Endometrium (tissue), 2 donors: Measurements from ENCODE around the gene STRIT1.
"Not testable (repeated sequence)": the region's sequence is repeated elsewhere in the genome, so short reads cannot be mapped to it uniquely, and the experiment has no call there.

Experiments used
- FAIRE-seq: peaks from 2 replicates; lab custom pipeline; 2012; peaks lifted over from hg19 to GRCh38; lab: Jason Lieb, UNC
- donor health status: control.
- donor health status: control.

STRIT1 gene

DNA sequence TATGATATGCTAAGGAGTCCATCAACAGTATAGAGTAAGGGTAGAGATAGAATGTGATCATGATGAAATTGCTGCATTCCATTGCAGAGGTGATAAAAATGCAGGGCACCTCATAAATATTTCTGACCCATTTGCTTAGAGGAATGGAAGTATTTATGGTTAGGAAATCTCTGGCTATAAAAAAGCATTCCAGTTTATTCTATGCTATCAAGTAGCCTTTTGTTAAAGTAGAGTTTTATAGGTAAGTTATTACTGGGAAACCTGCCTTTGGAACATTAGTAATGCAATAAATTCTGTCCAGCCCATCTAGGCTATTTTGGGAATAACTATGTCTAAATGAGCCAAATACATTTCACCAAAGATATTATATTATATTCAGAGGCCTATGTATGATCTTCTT is 19.8 kb upstream of the STRIT1 start:
- no peak for FAIRE-seq

DNA sequence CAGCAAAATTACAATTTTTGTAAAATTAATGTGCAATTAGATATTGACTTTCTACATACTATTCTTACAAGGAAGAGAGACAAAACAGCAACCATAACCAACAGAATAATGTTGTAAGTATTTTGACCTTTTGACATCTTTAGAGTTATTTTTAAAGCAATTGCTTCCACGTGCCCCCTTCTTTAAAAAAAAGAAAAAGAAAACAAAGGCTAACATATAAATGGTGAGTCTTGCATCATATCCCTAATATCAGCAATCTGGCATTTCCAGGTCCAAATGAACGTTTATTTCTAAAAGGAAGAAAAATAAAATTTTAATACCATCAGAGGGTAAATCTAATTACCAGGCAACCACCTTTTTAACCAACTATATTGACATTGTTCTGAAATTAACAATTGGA is 19.3 kb upstream of the STRIT1 start:
- FAIRE-seq: no peak

DNA sequence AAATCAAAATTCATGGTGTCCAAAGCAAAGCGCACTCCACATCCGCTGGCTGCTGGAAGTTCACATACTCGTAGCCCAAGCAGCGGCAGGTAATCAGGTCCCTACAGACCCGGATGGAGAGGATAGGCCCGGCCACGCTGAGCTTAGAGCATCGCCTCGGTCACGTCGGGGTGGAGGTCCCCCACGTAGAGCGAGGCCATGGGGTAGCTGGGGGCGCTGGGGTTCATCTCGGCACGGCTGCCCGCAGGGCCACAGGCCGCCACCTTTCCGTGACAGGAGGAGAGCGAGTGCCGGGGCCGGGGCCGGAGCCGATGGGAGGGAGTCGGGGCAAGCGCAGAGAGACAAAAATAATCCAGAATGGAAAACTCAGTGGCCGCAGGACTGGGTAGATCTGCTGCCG is 16.1 kb upstream of the STRIT1 start:
- FAIRE-seq: no peak

DNA sequence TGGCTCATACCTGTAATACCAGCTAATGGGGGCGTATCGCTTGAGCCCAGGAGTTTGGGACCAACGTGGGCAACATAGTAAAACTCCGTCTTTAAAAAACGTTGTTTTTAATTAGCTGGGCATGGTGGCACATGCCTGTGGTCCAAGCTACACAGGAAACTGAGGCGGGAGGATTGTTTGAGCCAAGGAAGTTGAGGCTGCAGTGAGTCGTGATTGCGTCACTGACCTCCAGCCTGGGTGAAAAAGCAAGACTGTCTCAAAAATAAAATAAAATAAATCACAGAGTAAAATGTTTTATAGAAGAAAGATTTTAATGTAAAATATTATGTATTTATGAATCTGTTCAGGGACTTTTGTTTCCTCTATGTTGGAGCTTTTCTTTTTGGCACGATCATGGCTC is 15.3 kb upstream of the STRIT1 start:
- FAIRE-seq: no peak

DNA sequence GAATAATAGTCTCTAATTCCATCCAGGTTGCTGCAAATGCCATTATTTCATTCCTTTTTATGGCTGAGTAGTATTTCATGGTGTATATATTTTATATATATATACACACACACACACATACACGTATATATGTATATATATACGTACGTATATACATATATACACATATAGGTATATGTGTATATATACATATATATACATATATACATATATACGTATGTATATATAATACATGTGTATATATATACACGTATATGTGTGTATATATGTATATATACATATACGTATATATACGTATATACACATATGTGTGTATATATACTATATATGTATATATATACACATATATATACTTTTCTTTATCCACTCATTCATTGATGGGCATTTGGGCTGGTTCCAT is 13.7 kb upstream of the STRIT1 start:
- FAIRE-seq: peak; percentile 35

DNA sequence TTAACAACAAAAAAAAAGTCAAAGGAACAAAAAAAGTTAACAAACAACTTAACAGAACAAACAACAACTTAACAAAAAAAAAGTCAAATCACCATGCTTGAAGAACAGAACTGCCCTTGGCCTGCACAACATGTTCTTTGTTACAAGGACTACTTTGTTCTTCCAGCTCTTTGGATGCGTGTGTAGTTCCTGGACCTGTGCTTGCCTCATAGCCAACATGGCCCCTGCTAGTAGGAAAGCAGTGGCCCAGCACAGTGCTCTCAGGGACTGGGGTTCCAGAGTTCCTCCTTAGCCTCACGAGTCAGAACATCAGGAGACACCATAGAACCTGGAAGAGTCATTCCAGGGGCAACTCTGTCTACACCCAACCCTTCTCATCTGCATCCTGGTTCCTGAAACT is 10.9 kb upstream of the STRIT1 start:
- no peak for FAIRE-seq

DNA sequence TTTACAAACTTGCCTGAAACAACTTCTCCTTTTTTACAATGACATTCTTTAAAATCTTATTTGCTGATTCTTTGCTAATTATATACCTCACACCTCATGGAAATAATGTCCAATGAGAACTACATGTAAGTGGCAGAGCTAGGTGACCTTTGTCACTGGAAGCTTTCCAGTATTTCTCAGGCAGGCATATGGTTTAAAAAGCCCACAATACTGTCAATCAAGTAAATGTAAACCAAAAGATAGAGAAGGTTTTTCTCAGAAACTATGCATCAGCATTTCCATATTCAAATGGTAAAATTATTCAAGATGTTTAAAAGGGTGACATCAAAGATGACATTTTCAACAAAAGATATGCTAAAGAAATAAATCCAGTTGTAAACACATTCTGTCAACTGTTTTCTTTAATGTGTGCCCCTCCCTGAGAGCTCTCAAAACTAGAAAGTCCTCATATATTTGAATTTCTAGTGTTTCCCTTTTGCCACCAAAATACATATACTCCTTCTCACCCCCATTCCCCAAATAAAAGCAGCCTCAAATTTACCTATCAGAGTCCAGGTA is 10.1 kb upstream of the STRIT1 start:
- no peak for FAIRE-seq

DNA sequence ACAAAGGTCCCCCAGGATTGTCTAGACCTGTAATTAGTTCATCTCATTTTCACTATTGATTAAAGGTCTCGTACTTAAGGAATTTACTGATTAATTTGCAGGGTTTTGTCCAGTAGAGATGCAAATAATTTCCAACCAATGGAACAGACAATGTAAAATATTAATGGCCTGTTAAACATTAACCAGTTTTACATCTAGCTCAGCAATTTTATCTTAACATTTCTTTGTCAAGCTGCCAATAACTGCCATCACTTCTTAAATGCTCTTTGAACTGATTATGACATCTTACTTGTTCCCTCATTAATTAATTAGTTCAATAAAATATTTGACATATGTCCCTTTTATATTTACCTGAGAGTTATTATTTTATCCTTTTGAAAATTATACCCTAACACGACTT is 9.4 kb upstream of the STRIT1 start:
- peak; percentile 12 for FAIRE-seq

DNA sequence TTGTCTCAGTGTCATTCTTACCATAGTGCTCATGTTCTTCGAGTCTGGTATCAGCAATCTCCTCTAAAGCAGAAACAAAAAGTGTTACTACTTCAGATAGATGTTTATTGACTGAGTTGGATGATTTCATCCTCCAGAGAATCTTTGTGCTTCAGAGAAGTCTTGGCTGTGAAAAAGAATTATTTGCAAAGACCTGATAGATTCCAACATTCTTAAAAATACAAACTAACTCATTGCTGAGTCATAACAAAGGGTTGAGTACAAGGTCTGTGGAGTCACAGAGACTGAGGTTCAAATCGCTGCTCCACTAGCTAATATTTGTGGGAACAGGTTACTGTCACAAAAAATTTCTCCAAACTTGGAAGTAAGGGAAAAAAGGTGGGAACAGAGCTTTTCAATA is 9.0 kb upstream of the STRIT1 start:
- FAIRE-seq: no peak

DNA sequence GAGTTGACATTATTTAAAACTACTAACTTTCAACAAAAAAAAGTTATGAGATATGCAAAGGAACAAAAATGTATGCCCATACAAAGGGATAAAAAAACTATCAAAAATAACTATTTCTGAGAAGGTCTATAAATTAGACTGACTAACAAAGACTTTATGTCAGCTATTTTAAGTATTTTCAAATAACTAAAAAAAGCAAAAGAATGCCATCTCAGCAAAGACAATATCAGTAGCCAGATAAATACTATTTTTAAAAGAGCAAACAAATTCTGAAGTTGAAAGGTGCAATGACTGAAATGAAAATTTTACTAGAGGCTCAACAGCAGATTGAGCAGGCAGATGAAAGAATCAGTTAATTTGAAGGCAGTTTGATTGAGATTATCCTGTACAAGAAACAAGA is 3.6 kb upstream of the STRIT1 start:
- FAIRE-seq: no peak

DNA sequence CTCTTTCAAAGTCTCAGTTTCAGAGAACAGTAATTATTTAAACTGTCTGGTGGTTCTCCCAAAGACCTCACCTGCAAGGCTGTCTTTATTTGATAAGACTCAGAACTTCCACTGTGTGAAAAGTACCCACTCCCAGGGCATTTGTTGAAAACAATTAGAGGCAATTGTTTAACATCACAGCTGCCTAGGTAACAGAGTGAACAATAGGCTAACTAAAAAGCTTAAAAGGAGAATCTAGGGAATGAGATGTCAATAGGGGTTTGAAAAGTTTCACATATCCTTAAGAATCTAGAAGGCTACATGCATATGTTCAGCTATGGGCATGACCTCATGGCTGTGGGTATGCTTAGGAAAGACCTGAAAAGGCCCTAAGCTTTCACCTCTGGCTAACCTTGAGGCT is 2.9 kb upstream of the STRIT1 start:
- FAIRE-seq: no peak

DNA sequence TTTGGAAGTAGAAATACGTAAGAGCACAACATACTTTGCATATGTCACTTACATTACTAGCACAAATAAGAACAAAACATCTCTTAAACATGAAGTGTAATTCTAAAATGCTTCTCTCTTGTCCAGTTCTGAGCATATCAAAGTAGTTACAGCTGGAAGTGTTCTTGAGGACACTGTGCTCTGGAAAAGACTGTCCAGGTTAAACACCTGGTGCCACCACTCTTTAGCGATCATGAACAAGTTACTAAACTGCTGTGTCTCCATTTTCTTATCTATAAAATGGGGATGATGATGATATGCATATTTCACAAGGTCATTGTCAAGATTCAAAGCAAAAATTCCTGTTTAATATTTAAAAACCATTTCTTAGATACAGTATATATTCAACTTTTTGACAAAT is 790 bp downstream of the STRIT1 start:
- peak; percentile 21 for FAIRE-seq

DNA sequence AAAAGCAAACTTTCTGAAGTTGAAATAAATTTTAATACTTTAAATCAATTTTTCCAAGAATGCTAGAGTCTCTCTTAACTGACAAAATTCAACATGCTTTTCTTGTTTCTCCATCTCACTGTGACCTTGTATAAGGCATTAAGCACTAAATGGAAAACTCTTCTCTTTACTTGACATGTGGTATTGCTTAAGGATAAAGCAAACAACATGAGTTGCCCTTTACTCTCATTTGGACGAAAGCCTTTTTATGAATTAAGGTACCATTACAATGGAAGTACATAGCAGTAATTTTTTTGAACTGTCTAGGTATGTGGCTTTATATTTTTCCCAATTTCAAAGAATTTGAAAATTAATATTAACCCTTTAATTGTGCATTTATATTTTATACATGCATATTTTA is 1.4 kb downstream of the STRIT1 start:
- FAIRE-seq: peak; percentile 77

DNA sequence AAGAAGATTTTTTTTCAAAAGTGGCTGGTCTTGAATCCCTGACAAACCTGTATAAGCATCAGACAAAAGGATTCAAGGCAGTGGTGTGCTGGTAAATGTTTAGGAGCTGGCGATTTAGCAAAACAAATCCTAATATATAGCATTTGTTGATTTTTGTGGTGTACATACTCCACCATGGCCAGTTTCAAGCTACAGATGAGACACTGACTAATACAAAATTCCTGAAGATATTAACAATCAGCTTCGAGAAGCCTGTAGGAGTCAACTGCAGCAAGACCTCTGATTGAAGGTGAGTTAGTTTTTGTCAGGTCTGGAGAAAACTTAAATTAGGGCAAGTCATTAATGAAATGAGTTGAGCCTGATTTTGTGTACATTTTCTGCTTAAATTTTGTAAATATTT is 6.7 kb downstream of the STRIT1 start:
- FAIRE-seq: no peak

DNA sequence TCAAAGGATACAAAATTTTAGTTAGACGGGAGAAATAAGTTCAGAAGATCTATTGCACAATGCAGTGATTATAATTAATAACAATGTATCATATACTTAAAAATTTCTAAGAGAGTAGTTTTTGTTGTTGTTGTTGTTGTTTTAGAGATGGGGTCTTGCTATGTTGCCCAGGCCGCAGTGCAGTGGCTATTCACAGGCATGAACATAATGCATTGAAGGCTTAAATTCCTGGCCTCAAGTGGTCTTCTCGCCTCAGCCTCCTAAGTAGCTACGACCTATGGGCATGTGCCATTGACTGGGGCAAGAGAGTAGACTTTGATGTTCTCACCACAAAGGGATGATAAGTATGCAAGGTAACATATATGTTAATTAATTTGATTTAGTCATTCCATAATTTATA is 7.5 kb downstream of the STRIT1 start:
- no peak for FAIRE-seq

DNA sequence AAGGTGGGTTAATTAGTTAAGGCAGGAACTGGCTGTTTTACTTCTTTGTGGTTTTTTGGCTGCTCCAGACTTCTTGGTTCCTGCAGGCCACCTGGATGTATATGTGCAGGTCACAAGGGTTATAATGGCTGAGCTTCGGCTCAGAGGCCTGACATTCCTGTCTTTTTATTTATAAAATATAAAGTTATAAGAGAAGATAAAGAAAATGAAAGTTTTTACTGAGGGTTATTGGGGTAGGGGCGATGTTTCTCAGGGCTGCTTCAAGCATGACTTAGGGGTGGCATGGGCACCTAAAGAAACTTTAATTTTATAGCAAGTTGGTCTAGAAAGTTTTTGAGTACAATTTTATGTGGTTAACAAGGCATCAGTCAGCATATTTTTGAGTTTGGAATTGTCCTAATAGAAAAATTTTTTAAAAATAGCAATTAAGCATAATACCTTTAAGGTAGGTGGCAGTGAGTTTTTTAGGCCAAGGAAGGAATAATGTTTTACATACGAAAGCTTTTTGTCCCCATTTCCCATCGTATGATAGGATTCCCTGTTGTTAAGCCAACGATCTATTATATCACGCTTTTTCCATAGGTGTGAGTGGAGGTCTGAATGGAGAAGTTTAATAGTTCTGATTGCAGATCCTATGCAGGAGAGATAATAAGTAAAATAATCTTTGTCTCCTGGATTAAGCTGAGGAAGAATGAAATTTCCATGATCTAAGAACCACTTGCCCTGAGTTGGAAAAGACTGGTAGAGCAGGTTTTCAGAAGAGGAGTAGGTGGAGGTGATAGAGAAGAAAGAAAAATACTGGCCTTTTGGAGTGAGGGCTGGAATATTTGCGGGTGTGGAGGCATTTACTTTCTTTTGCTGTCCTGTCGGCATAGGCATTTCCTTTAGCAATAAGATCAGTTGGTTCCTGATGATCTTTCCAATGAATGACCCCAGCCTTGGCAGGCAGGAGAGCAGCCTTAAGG is 10.1 kb downstream of the STRIT1 start:
- FAIRE-seq: no peak

DNA sequence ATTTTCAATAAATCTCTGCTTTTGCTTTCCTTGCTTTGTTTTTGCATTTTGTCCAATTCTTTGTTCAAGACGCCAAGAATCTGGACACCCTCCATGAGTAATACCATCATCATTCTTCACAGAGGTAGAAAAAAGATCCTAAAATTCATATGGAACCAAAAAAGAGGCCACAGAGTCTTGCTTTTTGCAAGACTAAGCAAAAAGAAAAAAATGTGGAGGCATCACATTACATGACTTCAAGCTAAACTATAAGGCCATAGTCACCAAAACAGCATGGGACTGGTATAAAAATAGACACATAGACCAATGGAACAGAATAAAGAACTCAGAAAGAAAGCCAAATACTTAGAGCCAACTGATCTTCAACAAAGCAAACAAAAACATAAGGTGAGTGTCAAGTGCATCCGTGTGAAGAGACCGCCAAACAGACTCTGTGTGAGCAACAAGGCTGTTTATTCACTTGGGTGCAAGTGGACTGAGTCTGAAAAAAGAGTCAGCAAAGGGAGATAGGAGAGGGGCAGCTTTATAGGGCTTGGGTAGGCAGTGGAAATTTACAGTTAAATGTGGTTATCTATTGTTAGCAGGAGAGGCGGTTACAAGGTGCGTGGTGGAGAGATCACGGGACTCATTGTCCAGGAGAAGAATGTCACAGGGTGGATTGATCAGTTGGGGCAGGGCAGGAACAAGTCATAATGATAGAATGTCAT is 10.9 kb downstream of the STRIT1 start:
- FAIRE-seq: no peak

DNA sequence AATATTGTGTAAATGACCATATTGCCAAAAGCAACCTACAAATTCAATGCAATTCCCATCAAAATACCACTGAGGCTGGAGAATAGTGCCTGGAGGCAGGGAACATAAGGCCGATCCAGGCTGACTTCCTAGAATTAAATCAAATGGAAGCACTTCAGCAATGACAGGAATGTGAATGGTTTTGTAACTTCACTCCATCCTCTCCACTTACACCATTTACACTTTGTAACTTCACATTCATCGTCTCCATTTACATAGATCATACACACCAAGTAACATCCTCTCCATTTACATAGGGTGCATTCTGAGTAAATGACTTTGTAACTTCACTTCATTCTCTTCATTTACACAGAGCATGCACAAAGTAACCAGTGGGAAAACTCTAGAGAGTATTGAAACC is 11.6 kb downstream of the STRIT1 start:
- no peak for FAIRE-seq

DNA sequence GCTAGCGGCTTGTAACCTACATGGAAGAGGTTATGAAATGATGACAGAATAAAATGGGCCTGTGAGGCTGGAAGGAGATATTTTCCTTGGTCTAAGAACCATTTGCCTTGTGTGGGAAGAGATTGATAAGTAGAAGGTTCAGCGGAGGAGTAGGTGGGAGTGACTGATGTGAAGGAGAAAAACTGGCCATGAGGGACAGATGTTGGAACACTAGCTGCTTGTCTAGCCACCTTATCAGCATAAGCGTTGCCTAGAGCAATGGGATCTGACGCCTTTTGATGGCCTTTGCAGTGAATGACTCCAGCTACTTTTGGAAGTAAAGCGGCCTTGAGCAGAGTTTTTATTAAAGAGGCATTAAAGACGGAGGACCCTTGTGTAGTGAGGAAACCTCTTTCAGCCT is 17.4 kb downstream of the STRIT1 start:
- FAIRE-seq: not testable (repeated sequence)

DNA sequence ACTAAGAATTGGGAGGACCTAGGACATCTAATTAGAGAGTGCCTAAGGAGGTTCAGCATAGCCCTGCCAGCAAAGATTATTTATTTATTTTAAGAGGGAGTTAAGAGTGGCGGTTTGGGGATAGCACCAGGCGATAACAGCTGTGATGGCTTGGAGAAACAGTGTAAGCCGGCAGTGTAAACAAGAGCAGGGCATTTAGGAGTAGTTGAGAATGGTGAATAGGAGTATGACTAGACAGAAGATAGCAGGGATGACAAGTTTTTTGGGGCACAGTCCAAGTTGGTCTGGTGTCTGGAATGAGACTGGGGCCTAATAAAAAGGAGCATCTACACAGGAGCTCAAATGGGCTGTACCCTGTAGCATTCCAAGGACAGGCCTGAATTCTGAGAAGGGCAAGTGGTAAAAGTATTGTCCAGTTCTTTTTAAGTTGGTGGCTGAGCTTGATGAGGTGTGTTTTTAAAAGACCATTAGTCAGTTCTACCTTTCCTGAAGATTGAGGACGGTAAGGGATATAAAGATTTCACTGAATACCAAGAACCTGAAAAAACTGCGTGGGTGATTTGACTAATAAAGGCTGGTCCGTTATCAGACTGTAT is 18.2 kb downstream of the STRIT1 start:
- not testable (repeated sequence) for FAIRE-seq

DNA sequence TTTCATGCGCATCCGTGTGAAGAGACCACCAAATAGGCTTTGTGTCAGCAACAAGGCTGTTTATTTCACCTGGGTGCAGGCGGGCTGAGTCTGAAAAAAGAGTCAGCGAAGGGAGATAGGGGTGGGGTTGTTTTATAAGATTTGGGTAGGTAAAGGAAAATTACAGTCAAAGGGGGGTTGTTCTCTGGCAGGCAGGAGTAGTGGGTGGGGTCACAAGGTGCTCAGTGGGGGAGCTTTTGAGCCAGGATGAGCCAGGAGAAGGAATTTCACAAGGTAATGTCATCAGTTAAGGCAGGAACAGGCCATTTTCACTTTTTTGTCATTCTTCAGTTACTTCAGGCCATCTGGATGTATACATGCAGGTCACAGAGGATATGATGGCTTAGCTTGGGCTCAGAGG is 19.0 kb downstream of the STRIT1 start:
- not testable (repeated sequence) for FAIRE-seq

DNA sequence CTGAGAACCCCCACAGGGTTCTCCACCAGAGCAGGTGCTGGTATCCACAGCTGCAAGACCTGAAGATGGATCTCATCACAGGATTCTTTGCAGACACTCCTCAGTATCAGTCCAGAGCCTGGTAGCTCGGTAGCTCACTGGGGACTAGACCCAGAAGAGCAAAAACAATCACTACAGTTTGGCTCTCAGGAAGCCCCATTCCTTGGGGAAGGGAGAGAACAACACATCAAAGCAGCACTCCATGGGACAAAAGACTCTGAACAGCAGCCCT is 22.2 kb downstream of the STRIT1 start:
- FAIRE-seq: no peak
